OCI-LY7 (cell line): Measurements from ENCODE around the gene MREG. TPM values are rescaled to one million over a fixed set of nuclear protein-coding genes. Genes with fewer than 3 reads are reported as not detected.
"Not testable (repeated sequence)": the region's sequence is repeated elsewhere in the genome, so short reads cannot be mapped to it uniquely, and the experiment has no call there.

Experiments
- BruUV-seq: library from RNA; stranded (reverse); fragments of 400-500 nt; replicated peaks from 2 replicates; lab custom pipeline; 2021; lab: Mats Ljungman, UMichigan
- CTCF ChIA-PET: fragments of 300-600 bp; sonication (Branson Sonifier 250); formaldehyde crosslinking; loops from one replicate; lab custom pipeline; 2022; ENCODE audit warnings: antibody characterized with exemption; ENCODE audit not compliant: unreplicated experiment; lab: Charles Lee
- POLR2A ChIA-PET: fragments of 300-600 bp; sonication (Branson Sonifier 250); formaldehyde crosslinking; loops from one replicate; lab custom pipeline; 2022; ENCODE audit warnings: antibody characterized with exemption; lab: Charles Lee
- DNase-seq: peaks from one replicate; pipeline ENCODE4 v3.0.0-alpha.2; 2015; ENCODE audit warnings: low spot score
- H2AFZ ChIP-seq: fragments of 200-600 bp; sonication (generic), shearing (Covaris generic); 2 replicates; pipeline ENCODE4 v1.6.1; 2014; ENCODE audit warnings: mild to moderate bottlenecking, antibody characterized with exemption, low read length, moderate library complexity
- H3K27ac ChIP-seq: fragments of 200-600 bp; sonication (generic); 2 replicates; pipeline ENCODE4 v1.5.1; 2014; ENCODE audit warnings: mixed run types, low read depth, mild to moderate bottlenecking, moderate library complexity, low read length, inconsistent platforms; ENCODE audit not compliant: poor library complexity, severe bottlenecking
- H3K36me3 ChIP-seq: fragments of 200-600 bp; sonication (generic); 2 replicates; pipeline ENCODE4 v1.6.1; 2014; ENCODE audit warnings: mild to moderate bottlenecking, antibody characterized with exemption, low read length, moderate library complexity, mixed read lengths; ENCODE audit not compliant: insufficient read depth
- H3K4me1 ChIP-seq: fragments of 200-600 bp; sonication (generic); 2 replicates; pipeline ENCODE4 v1.5.1; 2014; ENCODE audit warnings: mild to moderate bottlenecking, low read length; ENCODE audit not compliant: insufficient read depth, poor library complexity, severe bottlenecking
- H3K4me2 ChIP-seq: fragments of 200-600 bp; sonication (generic); 2 replicates; pipeline ENCODE4 v1.6.1; 2014; ENCODE audit warnings: mild to moderate bottlenecking, low read length
- H3K4me3 ChIP-seq: fragments of 200-600 bp; sonication (generic); 2 replicates; pipeline ENCODE4 v1.5.1; 2014; ENCODE audit warnings: mild to moderate bottlenecking, low read depth, low read length; ENCODE audit not compliant: poor library complexity, severe bottlenecking
- H3K79me2 ChIP-seq: fragments of 200-600 bp; sonication (generic); 2 replicates; pipeline ENCODE4 v1.6.1; 2016; ENCODE audit warnings: low read depth, mild to moderate bottlenecking, low read length, moderate library complexity, mixed read lengths; ENCODE audit not compliant: insufficient read depth
- H3K9me2 ChIP-seq: fragments of 200-600 bp; sonication (generic); 2 replicates; pipeline ENCODE4 v1.6.1; 2016; ENCODE audit warnings: mild to moderate bottlenecking, low read length, mixed read lengths; ENCODE audit not compliant: insufficient read depth
- H3K9me3 ChIP-seq: fragments of 200-600 bp; sonication (generic); 2 replicates; pipeline ENCODE4 v1.6.1; 2014; ENCODE audit warnings: mild to moderate bottlenecking, mixed run types, low read length, mixed read lengths
- H4K20me1 ChIP-seq: fragments of 200-600 bp; sonication (generic); 2 replicates; pipeline ENCODE4 v1.6.1; 2014; ENCODE audit warnings: mild to moderate bottlenecking, antibody characterized with exemption, low read length, moderate library complexity, mixed read lengths; ENCODE audit not compliant: insufficient read depth
- CTCF ChIP-seq: fragments of 200-600 bp; sonication (generic); conservative IDR thresholded peaks from 2 replicates; pipeline ENCODE4 v1.5.1; 2014; ENCODE audit warnings: mild to moderate bottlenecking, antibody characterized with exemption, low read length, moderate library complexity, mixed read lengths
- EZH2phosphoT487 ChIP-seq: fragments of 200-600 bp; sonication (generic); IDR thresholded peaks from 2 replicates; pipeline ENCODE4 v1.6.1; 2018; ENCODE audit warnings: low read depth, borderline replicate concordance, mild to moderate bottlenecking, mixed run types, antibody characterized with exemption, low read length, moderate library complexity, mixed read lengths
- intact Hi-C: fragments of 100-400 bp; cut with micrococcal nuclease; formaldehyde crosslinking; loops from one replicate; pipeline ENCODE4 v1.10.0; 2022; ENCODE audit not compliant: unreplicated experiment
- total RNA-seq, 2 experiments: library from RNA; depleted of rRNA in 1 of 2; stranded (reverse); fragments of >200 nt in 1 of 2; shearing (Covaris generic) in 1 of 2; gene quantifications; 2 replicates each; pipeline ENCODE4 v1.2.3, GENCODE V29; 2014 to 2022

MREG gene
- total RNA-seq, 2 experiments from 2014 or later = 5.6 to 9.3 TPM

DNA sequence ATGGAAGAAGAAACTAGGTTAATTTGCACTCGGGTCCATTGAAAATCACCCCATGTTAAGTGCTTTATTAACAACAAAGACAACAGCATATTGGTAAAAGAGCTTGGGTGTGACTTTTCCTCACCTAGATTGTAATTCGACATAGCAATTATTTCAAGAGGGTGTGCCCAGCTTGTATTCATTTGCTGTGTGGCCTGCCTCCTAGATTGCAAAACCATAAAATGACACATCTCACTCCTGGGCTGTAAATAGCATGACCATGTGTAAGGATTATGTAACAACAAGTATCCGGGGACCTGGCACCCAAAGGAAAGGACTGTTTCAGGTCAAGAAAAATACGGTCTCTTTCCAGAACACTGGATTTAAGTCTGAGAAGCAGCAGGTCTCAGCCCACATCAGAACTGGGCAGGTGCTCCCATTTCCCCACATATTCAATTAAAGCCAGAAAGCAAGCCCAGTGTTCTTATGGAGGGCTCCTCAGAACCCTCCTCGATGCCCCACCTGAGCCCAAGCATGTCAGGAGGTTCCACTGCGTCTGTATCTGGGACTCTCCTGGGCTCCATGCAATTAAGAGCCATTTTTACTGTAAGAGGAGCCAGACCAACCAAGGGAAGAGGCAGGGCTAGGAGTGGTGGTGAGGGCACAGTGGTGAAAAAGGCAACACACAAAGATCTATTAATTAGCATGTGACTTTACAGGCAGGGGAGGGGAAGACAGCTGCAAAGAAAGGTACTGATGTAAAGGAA, 39.2 kb downstream of the MREG start:
- TF ChIP-seq CTCF (no peak), EZH2phosphoT487 (no peak)
- no TSS peak for BruUV-seq
- CTCF ChIA-PET = no interaction called here
- DNase-seq = no peak
- no peak overlapping the region for H3K27ac ChIP-seq
- H4K20me1 ChIP-seq = no peaks in the 10 kb centered on the region
- H3K9me2 ChIP-seq = no peaks in the 10 kb centered on the region
- no peak overlapping the region for H3K4me3 ChIP-seq
- H3K36me3 ChIP-seq = no peaks in the 10 kb centered on the region
- POLR2A ChIA-PET = interaction anchor here (0.5 to 0.7 kb wide), 2 partner anchors 21 to 23 kb away, joined by 3 read pairs; no protein-coding TSS in a partner anchor
- H3K4me2 ChIP-seq = no peak overlapping the region
- H3K4me1 ChIP-seq = no peaks in the 10 kb centered on the region
- intact Hi-C loops = no loop called here
- no peak overlapping the region for H2AFZ ChIP-seq
- H3K79me2 ChIP-seq = no peaks in the 10 kb centered on the region
- H3K9me3 ChIP-seq = no peaks in the 10 kb centered on the region

DNA sequence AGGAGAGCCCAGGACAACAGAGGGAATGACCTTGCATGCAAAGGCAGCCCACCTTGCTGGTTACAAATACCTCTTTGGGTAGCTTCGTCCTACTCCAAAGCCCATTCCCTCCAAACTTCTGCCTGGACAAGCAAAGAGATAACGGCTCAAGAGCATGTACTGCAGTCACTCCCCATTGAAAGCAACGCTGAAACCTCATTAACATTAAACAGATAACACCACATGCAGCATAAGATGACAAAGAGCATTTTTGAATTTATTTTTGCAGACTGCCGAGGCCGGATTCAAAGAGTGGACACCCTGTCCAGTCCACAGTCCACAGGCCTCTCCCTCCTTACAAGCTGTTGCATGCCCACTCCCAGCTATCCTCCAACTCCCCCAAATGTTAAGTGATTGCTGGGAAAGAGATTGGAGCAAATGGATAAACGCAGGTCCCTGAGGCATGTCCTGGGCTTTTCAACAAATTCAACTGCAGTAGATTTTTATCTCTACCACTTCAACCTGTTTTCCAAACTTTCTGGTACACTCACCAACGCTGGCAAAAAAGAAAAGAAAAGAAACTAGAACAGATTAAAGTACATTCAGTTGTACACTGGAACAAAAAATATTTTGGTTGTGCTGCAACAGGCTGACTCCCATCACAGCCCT, 40.1 kb downstream of the MREG start:
- no peak overlapping the region for H2AFZ ChIP-seq
- H3K4me3 ChIP-seq = no peak overlapping the region
- no peaks in the 10 kb centered on the region for H3K4me1 ChIP-seq
- ChIA-PET CTCF (no interaction called here), POLR2A (interaction anchor here (0.7 kb wide), 1 partner anchor 24 kb away, joined by 3 read pairs; no protein-coding TSS in a partner anchor)
- TF ChIP-seq EZH2phosphoT487 (no peak), CTCF (no peak)
- DNase-seq = no peak
- BruUV-seq = no TSS peak
- no peaks in the 10 kb centered on the region for H3K36me3 ChIP-seq
- intact Hi-C loops = no loop called here
- no peaks in the 10 kb centered on the region for H3K9me3 ChIP-seq
- H3K27ac ChIP-seq = no peak overlapping the region
- H3K79me2 ChIP-seq = no peaks in the 10 kb centered on the region
- H3K4me2 ChIP-seq = no peak overlapping the region
- no peaks in the 10 kb centered on the region for H4K20me1 ChIP-seq
- no peaks in the 10 kb centered on the region for H3K9me2 ChIP-seq

GRCh38 chr2:215971671-215972070, 41.7 kb downstream of the MREG start:
- Histone ChIP-seq H3K4me2 (no peak overlapping the region), H3K79me2 (no peaks in the 10 kb centered on the region), H3K36me3 (no peaks in the 10 kb centered on the region), H4K20me1 (no peaks in the 10 kb centered on the region), H3K9me2 (no peaks in the 10 kb centered on the region), H3K9me3 (no peaks in the 10 kb centered on the region), H3K4me1 (no peaks in the 10 kb centered on the region), H3K27ac (no peak overlapping the region), H3K4me3 (no peak overlapping the region), H2AFZ (no peak overlapping the region)
- BruUV-seq = no TSS peak
- intact Hi-C loops = no loop called here
- POLR2A ChIA-PET = interaction anchor here (0.6 kb wide), 1 partner anchor 23 kb away, joined by 3 read pairs; no protein-coding TSS in a partner anchor
- TF ChIP-seq EZH2phosphoT487 = no peak
- TF ChIP-seq CTCF = no peak
- no peak for DNase-seq
- CTCF ChIA-PET = no interaction called here

- H3K4me3 ChIP-seq, intact Hi-C loops, H2AFZ ChIP-seq, H3K79me2 ChIP-seq, H3K27ac ChIP-seq, H3K9me3 ChIP-seq, DNase-seq, BruUV-seq, H3K9me2 ChIP-seq, H3K4me1 ChIP-seq, H3K4me2 ChIP-seq, H3K36me3 ChIP-seq, CTCF ChIA-PET, H4K20me1 ChIP-seq: not testable (repeated sequence)
- POLR2A ChIA-PET = interaction anchor here (0.5 to 0.6 kb wide), 2 partner anchors 24 to 31 kb away, joined by 3 read pairs; no protein-coding TSS in a partner anchor
Measured at GRCh38 chr2:215970894-215971293, 42.5 kb downstream of the MREG start.
